ENCODE measurements around the gene TTC27. TPM values are rescaled to one million over a fixed set of nuclear protein-coding genes. Genes with fewer than 3 reads are reported as not detected.
A peak's percentile ranks its signal among the peaks of the same experiment; 100 is the strongest.

Gene TTC27
- total and polyA plus RNA-seq, 10 of the 15 experiments (the other 5 are each of a cell fraction or from before 2014, with no cell fraction given): 20.4 to 34.9 (median 26.0) TPM

- Histone ChIP-seq H3K27ac (ENCODE audit: control insufficient read depth, insufficient read depth) (no peak overlapping the region), H3K4me1 (ENCODE audit: control insufficient read depth, insufficient read depth, low read length) (no peaks in the 10 kb centered on the region), H3K9me3 (replicated peaks; ENCODE audit: control insufficient read depth, insufficient read depth, low read length) (no peaks in the 10 kb centered on the region), H3K36me3 (ENCODE audit: control insufficient read depth in 2 of 2, insufficient read depth in 2 of 2, low read length in 1 of 2) (peaks cover 0 to 14% of the 10 kb centered on the region in 2 experiments), H3K4me3 (no peak overlapping the region), H4K20me1 (ENCODE audit: control insufficient read depth, insufficient read depth) (no peaks in the 10 kb centered on the region), H3K4me2 (ENCODE audit: control insufficient read depth, insufficient read depth) (no peak overlapping the region), H3K9ac (ENCODE audit: control insufficient read depth, insufficient read depth, low read length) (no peak overlapping the region), H3K79me2 (ENCODE audit: control insufficient read depth, insufficient read depth, low read length) (no peaks in the 10 kb centered on the region), H3K27me3 (replicated peaks in 1 of 2; ENCODE audit: control insufficient read depth in 2 of 2, insufficient read depth in 2 of 2, low read length in 1 of 2) (no peaks in the 10 kb centered on the region), H2AFZ (ENCODE audit: control insufficient read depth, low read depth, low read length) (no peak overlapping the region)
- TF ChIP-seq SPI1 (IDR thresholded peaks at IDR 0.05; ENCODE audit: borderline replicate concordance, insufficient read depth, low read depth, low read length) (peak; percentile 76), SP1 (IDR thresholded peaks at IDR 0.05; ENCODE audit: low read depth, low read length) (no peak), JUND (IDR thresholded peaks at IDR 0.05; ENCODE audit: low read depth, low read length) (no peak)
- RAD21 ChIA-PET (ENCODE audit: unreplicated experiment): no interaction called here
- SMC1A ChIA-PET (ENCODE audit: uncharacterized antibody, unreplicated experiment): no interaction called here
- WGBS (ENCODE audit: insufficient coverage, insufficient replicate concordance, low lambda C conversion rate, missing lambda C conversion rate): 80% methylated on average over 3 of the region's 3 CpGs
- in situ Hi-C loops (cut with MboI): no loop called here
- FAIRE-seq (no peak), ATAC-seq (no peak), DNase-seq (ENCODE audit: low read depth, low spot score) (no peak)
- CTCF ChIA-PET: no interaction called here
- POLR2A ChIA-PET: no interaction called here
- intact Hi-C loops (cut with micrococcal nuclease; ENCODE audit: unreplicated experiment): no loop called here
- BruUV-seq (replicated peaks): no TSS peak
Observed at GRCh38 chr2:32594573-32594972, 33.3 kb upstream of the TTC27 start.

GRCh38 chr2:32611366-32611765 lies 16.5 kb upstream of the TTC27 start:
- H3K27ac ChIP-seq (ENCODE audit: control insufficient read depth, insufficient read depth): no peak overlapping the region
- no peak overlapping the region for H3K4me2 ChIP-seq (ENCODE audit: control insufficient read depth, insufficient read depth)
- H4K20me1 ChIP-seq (ENCODE audit: control insufficient read depth, insufficient read depth): no peaks in the 10 kb centered on the region
- H2AFZ ChIP-seq (ENCODE audit: control insufficient read depth, low read depth, low read length): no peak overlapping the region
- H3K4me3 ChIP-seq: no peak overlapping the region
- no peaks in the 10 kb centered on the region for H3K4me1 ChIP-seq (ENCODE audit: control insufficient read depth, insufficient read depth, low read length)
- ATAC-seq (no peak), DNase-seq (ENCODE audit: low read depth, low spot score) (no peak), FAIRE-seq (no peak)
- H3K9me3 ChIP-seq (replicated peaks; ENCODE audit: control insufficient read depth, insufficient read depth, low read length): no peaks in the 10 kb centered on the region
- in situ Hi-C loops (cut with MboI): no loop called here
- ChIA-PET CTCF (no interaction called here), SMC1A (ENCODE audit: uncharacterized antibody, unreplicated experiment) (interaction anchor here (0.9 to 2.1 kb wide), 2 partner anchors 11 to 20 kb away, joined by 3 to 5 read pairs; no protein-coding TSS in a partner anchor), POLR2A (interaction anchor here (0.6 kb wide), 1 partner anchor 63 kb away, joined by 4 read pairs; no protein-coding TSS in a partner anchor), RAD21 (ENCODE audit: unreplicated experiment) (no interaction called here)
- H3K79me2 ChIP-seq (ENCODE audit: control insufficient read depth, insufficient read depth, low read length): no peaks in the 10 kb centered on the region
- H3K36me3 ChIP-seq (ENCODE audit: control insufficient read depth in 2 of 2, insufficient read depth in 2 of 2, low read length in 1 of 2): peaks cover 3 to 24% of the 10 kb centered on the region in 2 experiments
- 98% methylated on average over 2 of the region's 2 CpGs for WGBS (ENCODE audit: insufficient coverage, insufficient replicate concordance, low lambda C conversion rate, missing lambda C conversion rate)
- H3K9ac ChIP-seq (ENCODE audit: control insufficient read depth, insufficient read depth, low read length): no peak overlapping the region
- H3K27me3 ChIP-seq (replicated peaks in 1 of 2; ENCODE audit: control insufficient read depth in 2 of 2, insufficient read depth in 2 of 2, low read length in 1 of 2): no peaks in the 10 kb centered on the region
- no peak for TF ChIP-seq NFYA (IDR thresholded peaks at IDR 0.05; ENCODE audit: borderline replicate concordance, low read depth, low read length)
- no peak for TF ChIP-seq HDGF (IDR thresholded peaks at IDR 0.05)
- no peak for TF ChIP-seq SREBF1 (IDR thresholded peaks at IDR 0.05; ENCODE audit: low read length)
- TF ChIP-seq SREBF2 (IDR thresholded peaks at IDR 0.05; ENCODE audit: low read length): no peak
- intact Hi-C loops (cut with micrococcal nuclease; ENCODE audit: unreplicated experiment): no loop called here
- BruUV-seq (replicated peaks): no TSS peak
